ENCODE data around the gene MAD1L1.

The MAD1L1 gene

DNA sequence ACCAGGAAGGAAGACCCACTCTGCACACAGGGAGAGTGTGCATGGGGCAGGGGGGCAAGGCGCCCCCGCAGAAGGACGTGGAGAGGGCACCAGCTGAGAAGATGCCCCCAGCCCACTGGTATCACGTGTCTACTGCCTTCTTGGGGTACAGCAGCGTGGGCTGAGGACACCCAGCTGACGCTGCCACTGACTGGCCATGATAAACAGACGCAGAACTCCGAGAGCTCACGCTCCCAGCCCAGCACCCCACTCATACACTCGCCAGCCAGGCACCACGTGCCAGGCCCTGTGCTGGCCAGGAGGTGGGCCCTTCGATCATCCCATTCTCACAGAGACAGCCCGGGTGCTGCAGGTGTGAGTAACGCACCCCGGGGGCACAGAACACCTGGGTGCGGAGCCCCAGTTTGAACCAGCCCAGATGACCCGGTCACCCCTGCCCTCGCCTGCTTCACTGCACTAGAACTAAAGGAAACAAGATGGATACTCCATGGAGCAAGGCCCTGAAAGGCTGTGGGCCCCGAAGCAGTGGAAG is 199.8 kb downstream of the MAD1L1 start:
- no peak for TF ChIP-seq ZFX (IDR thresholded peaks at IDR 0.05)
- TF ChIP-seq, protein P1, sequence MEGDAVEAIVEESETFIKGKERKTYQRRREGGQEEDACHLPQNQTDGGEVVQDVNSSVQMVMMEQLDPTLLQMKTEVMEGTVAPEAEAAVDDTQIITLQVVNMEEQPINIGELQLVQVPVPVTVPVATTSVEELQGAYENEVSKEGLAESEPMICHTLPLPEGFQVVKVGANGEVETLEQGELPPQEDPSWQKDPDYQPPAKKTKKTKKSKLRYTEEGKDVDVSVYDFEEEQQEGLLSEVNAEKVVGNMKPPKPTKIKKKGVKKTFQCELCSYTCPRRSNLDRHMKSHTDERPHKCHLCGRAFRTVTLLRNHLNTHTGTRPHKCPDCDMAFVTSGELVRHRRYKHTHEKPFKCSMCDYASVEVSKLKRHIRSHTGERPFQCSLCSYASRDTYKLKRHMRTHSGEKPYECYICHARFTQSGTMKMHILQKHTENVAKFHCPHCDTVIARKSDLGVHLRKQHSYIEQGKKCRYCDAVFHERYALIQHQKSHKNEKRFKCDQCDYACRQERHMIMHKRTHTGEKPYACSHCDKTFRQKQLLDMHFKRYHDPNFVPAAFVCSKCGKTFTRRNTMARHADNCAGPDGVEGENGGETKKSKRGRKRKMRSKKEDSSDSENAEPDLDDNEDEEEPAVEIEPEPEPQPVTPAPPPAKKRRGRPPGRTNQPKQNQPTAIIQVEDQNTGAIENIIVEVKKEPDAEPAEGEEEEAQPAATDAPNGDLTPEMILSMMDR (conservative IDR thresholded peaks at IDR 0.05), result no peak
- H3K27ac ChIP-seq, result no peak overlapping the region

DNA sequence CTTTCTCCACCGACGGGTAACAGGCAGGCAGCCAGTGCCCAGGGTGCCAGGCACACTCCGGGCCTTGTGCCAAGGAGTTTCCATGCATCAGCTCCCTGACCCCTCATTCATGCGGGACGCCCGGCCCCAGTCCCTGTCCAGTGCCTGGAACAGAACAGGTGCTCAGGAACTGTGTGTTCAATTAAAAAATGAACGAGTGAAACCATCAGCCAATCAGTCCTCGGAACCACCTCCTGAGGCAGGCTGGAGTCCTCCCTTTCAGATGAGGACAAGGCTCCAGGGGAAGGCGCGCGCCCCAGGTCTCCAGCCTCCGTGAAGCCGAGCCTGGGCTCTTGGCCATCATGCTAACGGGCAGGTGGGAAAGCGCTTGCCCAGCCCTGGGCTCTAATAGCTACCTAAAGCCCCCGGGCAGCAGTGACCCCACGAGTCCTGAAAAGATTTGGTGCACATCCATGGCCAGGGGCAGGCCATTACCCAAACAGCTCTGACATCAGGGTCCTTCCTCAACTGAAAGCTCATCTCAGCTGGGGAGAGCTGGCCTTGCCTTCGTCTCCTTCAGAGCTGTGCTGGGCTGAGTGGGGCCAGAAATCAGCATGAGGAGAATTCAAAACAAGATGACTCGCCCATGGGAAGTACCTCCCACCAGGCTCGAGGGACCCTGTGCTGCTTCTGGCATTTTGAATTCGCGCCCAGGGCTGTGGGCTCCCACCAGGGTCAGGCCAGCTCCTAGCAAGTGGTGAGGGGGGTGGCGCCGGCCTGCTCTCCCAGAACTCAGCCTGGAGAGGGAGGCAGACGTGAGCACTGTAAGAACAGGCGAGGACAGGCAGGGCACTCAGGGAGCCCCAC is 200.5 kb downstream of the MAD1L1 start:
- TF ChIP-seq, protein P1 (conservative IDR thresholded peaks at IDR 0.05), result no peak
- TF ChIP-seq ZFX (IDR thresholded peaks at IDR 0.05), result no peak
- no peak overlapping the region for H3K27ac ChIP-seq

DNA sequence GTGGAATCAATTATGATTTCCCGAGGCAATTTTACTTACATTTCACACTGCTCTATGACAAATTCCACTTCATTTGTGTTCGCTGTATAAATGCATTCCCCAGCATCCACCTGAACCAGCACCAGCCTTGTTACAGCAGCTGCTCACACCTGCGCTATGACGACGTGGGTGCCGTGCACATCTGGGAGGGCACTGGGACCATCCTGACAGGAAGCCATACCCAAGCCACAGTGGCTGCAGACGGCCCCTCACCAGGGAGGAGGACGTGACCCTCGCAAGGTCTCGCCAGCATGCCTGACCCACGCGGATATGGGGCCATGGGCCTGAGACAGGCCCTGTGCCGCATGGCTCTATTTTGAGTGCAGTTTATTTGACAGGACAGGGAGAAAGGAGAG is 201.3 kb downstream of the MAD1L1 start:
- TF ChIP-seq, protein P1 (conservative IDR thresholded peaks at IDR 0.05), result no peak
- TF ChIP-seq ZFX (IDR thresholded peaks at IDR 0.05), result no peak
- H3K27ac ChIP-seq, result no peak overlapping the region

DNA sequence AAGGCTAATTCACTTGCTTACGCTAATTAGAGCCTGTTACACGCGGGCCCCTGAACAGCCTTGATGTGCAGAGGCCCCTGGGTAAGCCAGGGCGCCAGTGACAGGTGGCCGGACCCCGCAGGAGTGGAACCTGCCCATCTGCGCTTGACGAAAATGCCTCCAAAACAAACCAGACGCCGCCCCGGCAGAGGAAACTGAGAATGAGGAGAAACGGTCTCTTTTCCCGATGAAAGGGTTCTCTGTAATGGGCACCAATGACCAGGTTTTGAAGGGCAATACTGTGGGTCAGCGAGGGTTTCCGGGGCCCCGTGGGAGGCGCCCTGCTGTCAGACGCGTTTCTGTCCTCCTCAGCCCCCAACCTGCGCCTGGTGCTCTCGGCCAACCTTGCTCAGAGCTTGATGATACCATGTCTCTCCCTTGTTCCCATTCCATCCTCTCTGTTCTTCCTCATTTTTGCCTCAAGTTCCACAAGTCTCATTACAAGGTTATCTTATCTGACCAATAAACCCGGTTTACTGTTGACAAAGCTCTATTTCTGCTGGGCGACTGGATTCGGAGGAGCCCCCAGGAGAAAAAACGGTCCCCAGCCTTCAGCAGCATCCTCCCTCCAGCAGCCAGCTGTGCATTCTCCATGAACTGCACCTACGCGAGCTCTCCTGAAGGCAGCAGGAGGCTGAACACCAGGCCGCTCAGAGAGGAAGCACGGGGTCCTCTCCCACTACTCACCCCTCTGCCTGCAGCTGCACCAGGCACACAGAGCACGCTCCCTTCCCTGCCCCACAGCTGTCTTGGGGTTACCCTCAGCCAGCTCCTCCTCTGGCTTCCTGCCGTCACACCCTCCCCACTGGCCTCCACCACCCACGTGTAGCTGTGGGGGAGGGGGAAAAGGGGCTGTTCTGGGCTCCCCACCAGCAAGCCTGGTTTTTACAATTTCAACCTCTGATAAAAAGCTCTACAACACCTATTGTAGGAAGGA is 202.0 kb downstream of the MAD1L1 start:
- no peak for TF ChIP-seq ZFX (IDR thresholded peaks at IDR 0.05)
- TF ChIP-seq, protein P1 (conservative IDR thresholded peaks at IDR 0.05), result no peak
- H3K27ac ChIP-seq, result no peak overlapping the region

DNA sequence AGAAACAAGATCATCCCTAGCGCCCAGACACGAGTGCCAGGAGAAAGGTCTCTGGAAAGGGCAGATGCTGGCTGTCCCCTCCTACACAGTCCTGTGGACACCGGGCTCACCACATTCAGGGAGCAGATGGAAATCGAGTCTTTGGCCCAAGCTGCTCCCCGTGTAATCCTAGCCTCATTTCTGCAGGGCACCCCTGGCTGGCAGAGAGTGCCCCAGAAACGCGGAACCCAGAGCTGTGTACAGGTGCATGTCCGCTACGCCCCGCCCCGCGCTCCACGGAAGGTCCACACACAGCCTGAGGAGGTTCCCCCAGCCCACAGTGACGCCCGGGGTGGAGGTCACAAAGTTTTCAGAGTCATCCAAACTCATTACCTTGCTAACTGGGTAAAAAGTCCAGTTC is 202.8 kb downstream of the MAD1L1 start:
- no peak overlapping the region for H3K27ac ChIP-seq

DNA sequence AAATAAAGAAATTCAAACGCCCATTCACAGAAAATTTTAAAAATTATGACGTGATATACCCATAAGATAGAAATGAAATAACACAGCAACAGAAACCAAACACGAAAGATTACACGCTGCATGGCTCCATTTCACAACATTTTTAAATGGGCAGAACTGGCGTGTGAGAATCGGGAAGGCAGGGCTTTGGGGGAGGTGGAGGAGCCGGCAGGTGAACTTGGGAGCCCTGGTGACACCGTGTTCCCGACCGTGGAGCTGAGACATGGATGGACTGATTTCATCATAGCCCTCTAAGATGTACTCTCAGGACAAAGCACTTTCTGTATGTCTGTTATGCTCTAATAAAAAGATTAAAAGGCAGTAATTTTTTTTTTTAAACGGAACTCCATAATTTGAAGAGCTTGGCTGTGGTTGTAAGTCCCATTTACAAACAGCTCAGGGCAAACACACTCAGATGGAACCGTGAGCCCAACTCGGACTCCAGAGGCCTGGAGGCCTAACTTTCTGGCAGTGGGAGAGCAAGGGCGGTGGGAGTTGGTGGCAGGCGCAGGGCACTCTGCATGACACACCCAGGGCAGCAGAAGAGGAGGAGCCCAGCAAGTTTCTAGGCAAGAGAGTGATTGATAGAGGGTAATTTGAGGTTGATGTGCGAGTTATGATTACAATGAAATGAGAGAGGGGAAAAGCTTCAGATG is 203.4 kb downstream of the MAD1L1 start:
- H3K27ac ChIP-seq, result no peak overlapping the region
- no peak for TF ChIP-seq ZFX (IDR thresholded peaks at IDR 0.05)
- TF ChIP-seq, protein P1 (conservative IDR thresholded peaks at IDR 0.05), result no peak

More for the DNA sequence above, 202.8 kb downstream of the MAD1L1 start:
- no peak for TF ChIP-seq ZFX (IDR thresholded peaks at IDR 0.05)
- TF ChIP-seq, protein P1 (conservative IDR thresholded peaks at IDR 0.05), result no peak

All from C4-2B (cell line).